Type B pancreatic cell (in vitro differentiated cells): ENCODE measurements around the gene NXF1. TPM values are rescaled to one million over a fixed set of nuclear protein-coding genes. Genes with fewer than 3 reads are reported as not detected.

Experiments
- DNase-seq: peaks from one replicate; pipeline ENCODE4 v3.0.0; 2021; ENCODE audit warnings: mixed read lengths; ENCODE audit not compliant: unreplicated experiment; ENCODE audit errors: extremely low spot score
- H3K27ac Mint-ChIP-seq: 2 replicates; pipeline ENCODE4 v1.8.0; 2021; ENCODE audit warnings: mild to moderate bottlenecking, mixed read lengths
- H3K27me3 Mint-ChIP-seq: 2 replicates; pipeline ENCODE4 v1.8.0; 2021; ENCODE audit warnings: mixed read lengths
- H3K36me3 Mint-ChIP-seq: 2 replicates; pipeline ENCODE4 v1.8.0; 2021; ENCODE audit warnings: mixed read lengths
- H3K4me1 Mint-ChIP-seq: one replicate; pipeline ENCODE4 v1.8.0; 2021; ENCODE audit warnings: mixed read lengths; ENCODE audit not compliant: unreplicated experiment
- H3K4me3 Mint-ChIP-seq: 2 replicates; pipeline ENCODE4 v1.8.0; 2021; ENCODE audit warnings: mild to moderate bottlenecking, mixed read lengths
- H3K9me3 Mint-ChIP-seq: 2 replicates; pipeline ENCODE4 v1.8.0; 2021; ENCODE audit warnings: mixed read lengths
- total RNA-seq: library from RNA; stranded (reverse); gene quantifications from 2 replicates; pipeline ENCODE4 v1.2.1, GENCODE V29; 2021; ENCODE audit warnings: low replicate concordance
- TF ChIP-seq, protein P1 (sequence below): fragments of 200-600 bp; sonication (generic); conservative IDR thresholded peaks from 2 replicates; pipeline ENCODE4 v1.5.0; 2021; ENCODE audit warnings: antibody characterized with exemption, mild to moderate bottlenecking

NXF1 gene
- total RNA-seq, 1 donor from 2014 or later, result 111 TPM

- TF ChIP-seq, protein P1, sequence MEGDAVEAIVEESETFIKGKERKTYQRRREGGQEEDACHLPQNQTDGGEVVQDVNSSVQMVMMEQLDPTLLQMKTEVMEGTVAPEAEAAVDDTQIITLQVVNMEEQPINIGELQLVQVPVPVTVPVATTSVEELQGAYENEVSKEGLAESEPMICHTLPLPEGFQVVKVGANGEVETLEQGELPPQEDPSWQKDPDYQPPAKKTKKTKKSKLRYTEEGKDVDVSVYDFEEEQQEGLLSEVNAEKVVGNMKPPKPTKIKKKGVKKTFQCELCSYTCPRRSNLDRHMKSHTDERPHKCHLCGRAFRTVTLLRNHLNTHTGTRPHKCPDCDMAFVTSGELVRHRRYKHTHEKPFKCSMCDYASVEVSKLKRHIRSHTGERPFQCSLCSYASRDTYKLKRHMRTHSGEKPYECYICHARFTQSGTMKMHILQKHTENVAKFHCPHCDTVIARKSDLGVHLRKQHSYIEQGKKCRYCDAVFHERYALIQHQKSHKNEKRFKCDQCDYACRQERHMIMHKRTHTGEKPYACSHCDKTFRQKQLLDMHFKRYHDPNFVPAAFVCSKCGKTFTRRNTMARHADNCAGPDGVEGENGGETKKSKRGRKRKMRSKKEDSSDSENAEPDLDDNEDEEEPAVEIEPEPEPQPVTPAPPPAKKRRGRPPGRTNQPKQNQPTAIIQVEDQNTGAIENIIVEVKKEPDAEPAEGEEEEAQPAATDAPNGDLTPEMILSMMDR, result peak; percentile 34
- Mint-ChIP-seq H3K27ac (peak within 1 kb of the TSS; percentile 97), H3K36me3 (peaks cover 12% of the 10 kb centered on the region), H3K9me3 (no peaks in the 10 kb centered on the region), H3K4me1 (peaks cover 21% of the 10 kb centered on the region), H3K27me3 (no peaks in the 10 kb centered on the region), H3K4me3 (peak within 1 kb of the TSS; percentile 95)
- peak; percentile 95 for DNase-seq
Measured at GRCh38 chr11:62787005-62787759, 18.1 kb downstream of the NXF1 start, which contains the start of gene TMEM179B. Gene TMEM179B, plus strand, starts transcription at chr11:62787402. Its CDS starts 30 bp downstream, at chr11:62787432.

- H3K36me3 Mint-ChIP-seq, result peaks cover 9% of the 10 kb centered on the region
- no peaks in the 10 kb centered on the region for H3K9me3 Mint-ChIP-seq
- TF ChIP-seq, protein P1, result peak; percentile 92
- no peaks in the 10 kb centered on the region for H3K27me3 Mint-ChIP-seq
- H3K4me3 Mint-ChIP-seq, result peak overlapping the region; percentile 87
- DNase-seq, result peak; percentile 91
- peaks cover 18% of the 10 kb centered on the region for H3K4me1 Mint-ChIP-seq
- peak overlapping the region; percentile 88 for H3K27ac Mint-ChIP-seq
Measured at GRCh38 chr11:62786318-62787004, 18.8 kb downstream of the NXF1 start.

DNA sequence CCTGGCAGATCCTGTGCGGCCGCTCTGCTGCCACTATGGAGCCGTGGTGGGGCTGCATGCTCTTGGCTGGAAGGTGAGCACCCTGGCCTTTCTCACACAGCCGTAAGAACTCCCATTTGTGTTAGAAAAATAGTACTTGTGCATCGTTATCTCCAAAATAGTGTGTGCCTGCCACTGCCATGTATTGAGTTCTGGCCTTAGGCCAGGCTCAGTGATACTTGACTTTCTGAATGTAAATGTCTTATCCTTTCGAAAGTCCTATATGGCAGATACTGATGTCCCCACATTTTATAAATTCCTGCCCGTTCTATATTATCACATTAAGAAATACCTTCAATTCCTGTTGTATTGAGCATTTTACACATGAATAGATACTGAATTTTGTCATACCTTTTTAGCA, 22.5 kb downstream of the NXF1 start:
- Mint-ChIP-seq H3K27me3 (no peaks in the 10 kb centered on the region), H3K27ac (no peak overlapping the region), H3K4me1 (peaks cover 2% of the 10 kb centered on the region), H3K4me3 (no peak overlapping the region), H3K36me3 (peaks cover 6% of the 10 kb centered on the region), H3K9me3 (no peaks in the 10 kb centered on the region)
- no peak for DNase-seq
- TF ChIP-seq, protein P1, result no peak

DNA sequence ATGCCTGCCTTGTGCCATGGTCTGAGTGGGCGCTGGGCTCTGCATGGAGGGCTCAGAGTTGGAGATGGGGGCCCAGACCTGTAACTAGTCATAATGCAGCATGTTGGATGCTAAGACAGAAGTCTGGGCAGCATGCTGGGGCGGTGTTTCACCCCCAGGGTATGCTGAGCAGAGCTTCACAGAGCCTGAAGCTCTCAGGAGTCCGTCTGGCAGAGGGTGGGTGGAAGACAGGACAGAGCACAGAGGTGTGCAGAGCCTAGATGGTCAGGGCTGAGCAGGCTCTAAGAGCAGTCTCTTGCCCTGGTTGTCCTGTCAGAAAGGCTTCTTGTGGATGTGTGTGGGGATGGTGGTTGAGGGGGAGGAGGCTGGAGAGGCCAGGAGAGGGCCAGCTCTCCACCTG, 26.8 kb downstream of the NXF1 start:
- no peaks in the 10 kb centered on the region for H3K27me3 Mint-ChIP-seq
- H3K4me1 Mint-ChIP-seq, result no peaks in the 10 kb centered on the region
- H3K27ac Mint-ChIP-seq, result peak overlapping the region; percentile 25
- no peak overlapping the region for H3K4me3 Mint-ChIP-seq
- no peaks in the 10 kb centered on the region for H3K9me3 Mint-ChIP-seq
- no peak for DNase-seq
- H3K36me3 Mint-ChIP-seq, result peaks cover 18% of the 10 kb centered on the region
- TF ChIP-seq, protein P1, result no peak

- Mint-ChIP-seq H3K4me1 (no peaks in the 10 kb centered on the region), H3K36me3 (peaks cover 12% of the 10 kb centered on the region), H3K9me3 (no peaks in the 10 kb centered on the region), H3K27me3 (no peaks in the 10 kb centered on the region), H3K27ac (no peak overlapping the region), H3K4me3 (no peak overlapping the region)
- no peak for DNase-seq
- TF ChIP-seq, protein P1, result no peak
Measured at GRCh38 chr11:62777389-62777788, 27.9 kb downstream of the NXF1 start.
